Right atrium auricular region (tissue), 2 donors: ENCODE results near the gene PCDHGB3. TPM values are rescaled to one million over a fixed set of nuclear protein-coding genes. Genes with fewer than 3 reads are reported as not detected.

Experiments
- DNase-seq: peaks from one replicate; pipeline ENCODE4 v3.0.0-alpha.2; 2019; ENCODE audit warnings: low spot score
- H3K27ac ChIP-seq, 2 donors: fragments of 200-600 bp; sonication (generic); 1 replicate in 1 of 2; 2 replicates in 1 of 2; pipeline ENCODE4 v1.5.1; 2016 to 2019
- H3K27me3 ChIP-seq, 2 donors: fragments of 200-600 bp; sonication (generic); one replicate each; pipeline versions ENCODE4 v1.5.1 to v1.6.0; 2017 to 2019
- H3K36me3 ChIP-seq: fragments of 200-600 bp; sonication (generic); one replicate; pipeline ENCODE4 v1.5.1; 2016
- H3K4me1 ChIP-seq, 2 donors: fragments of 200-600 bp; sonication (generic); one replicate each; pipeline versions ENCODE4 v1.5.1 to v1.6.0; 2017 to 2019
- H3K4me3 ChIP-seq, 2 donors: fragments of 200-600 bp; sonication (generic); 1 replicate in 1 of 2; 2 replicates in 1 of 2; pipeline ENCODE4 v1.5.1; 2017 to 2019; ENCODE audit warnings: mild to moderate bottlenecking in 1 of 2, moderate library complexity in 1 of 2
- H3K9me3 ChIP-seq, 2 donors: fragments of 200-600 bp; sonication (generic); one replicate each; pipeline ENCODE4 v1.5.1; 2019
- CTCF ChIP-seq, 2 donors: fragments of 200-600 bp; sonication (generic); IDR thresholded peaks; one replicate each; pipeline ENCODE4 v1.5.1; 2019; ENCODE audit warnings: antibody characterized with exemption in 2 of 2
- total RNA-seq, 2 donors: library from RNA; depleted of rRNA; stranded (reverse); fragments of >200 nt; gene quantifications; one replicate each; pipeline ENCODE4 v1.1.0, GENCODE V29; 2016

PCDHGB3 gene
- total RNA-seq, 2 donors from 2014 or later, result 5.4 to 7.2 TPM

GRCh38 chr5:141356133-141356532 lies 13.9 kb upstream of the PCDHGB3 start:
- DNase-seq, result no peak
- H3K4me1 ChIP-seq, result no peaks in the 10 kb centered on the region
- TF ChIP-seq CTCF (IDR thresholded peaks at IDR 0.05), result no peak
- no peaks in the 10 kb centered on the region for H3K27me3 ChIP-seq
- H3K4me3 ChIP-seq, result no peak overlapping the region
- H3K36me3 ChIP-seq, result no peaks in the 10 kb centered on the region
- no peak overlapping the region for H3K27ac ChIP-seq
- H3K9me3 ChIP-seq, result peaks cover under 1 to 97% of the 10 kb centered on the region in 2 donors

GRCh38 chr5:141356950-141357349 lies 13.1 kb upstream of the PCDHGB3 start:
- Histone ChIP-seq H3K27ac (no peak overlapping the region), H3K9me3 (peaks cover 5 to 97% of the 10 kb centered on the region in 2 donors), H3K36me3 (no peaks in the 10 kb centered on the region), H3K27me3 (no peaks in the 10 kb centered on the region), H3K4me3 (no peak overlapping the region), H3K4me1 (no peaks in the 10 kb centered on the region)
- TF ChIP-seq CTCF (IDR thresholded peaks at IDR 0.05), result no peak
- no peak for DNase-seq

GRCh38 chr5:141359790-141360426 lies 10.1 kb upstream of the PCDHGB3 start, which contains the start of gene PCDHGB2:
Gene PCDHGB2 (plus strand): TSS chr5:141359994. CDS start chr5:141360136, 142 bp downstream.
- no peaks in the 10 kb centered on the region for H3K4me1 ChIP-seq
- no peaks in the 10 kb centered on the region for H3K36me3 ChIP-seq
- no peak for DNase-seq
- H3K4me3 ChIP-seq, result peak within 1 kb of the TSS; percentile 25 to 28
- H3K27ac ChIP-seq, result no peak within 1 kb of the TSS
- H3K27me3 ChIP-seq, result no peaks in the 10 kb centered on the region
- H3K9me3 ChIP-seq, result peaks cover 11 to 98% of the 10 kb centered on the region in 2 donors
- peak; percentile 16 to 57 for TF ChIP-seq CTCF (IDR thresholded peaks at IDR 0.05)

- no peak for DNase-seq
- H3K36me3 ChIP-seq, result no peaks in the 10 kb centered on the region
- no peak overlapping the region for H3K4me3 ChIP-seq
- H3K27ac ChIP-seq, result no peak overlapping the region
- H3K9me3 ChIP-seq, result peaks cover 19 to 98% of the 10 kb centered on the region in 2 donors
- H3K4me1 ChIP-seq, result no peaks in the 10 kb centered on the region
- TF ChIP-seq CTCF (IDR thresholded peaks at IDR 0.05), result no peak
- no peaks in the 10 kb centered on the region for H3K27me3 ChIP-seq
Observed at GRCh38 chr5:141360685-141361084, 9.4 kb upstream of the PCDHGB3 start.

- Histone ChIP-seq H3K9me3 (peaks cover 22 to 96% of the 10 kb centered on the region in 2 donors), H3K27me3 (no peaks in the 10 kb centered on the region), H3K27ac (no peak overlapping the region), H3K4me3 (no peak overlapping the region), H3K4me1 (no peaks in the 10 kb centered on the region), H3K36me3 (no peaks in the 10 kb centered on the region)
- no peak for DNase-seq
- TF ChIP-seq CTCF (IDR thresholded peaks at IDR 0.05), result no peak
Observed at GRCh38 chr5:141362719-141363118, 7.3 kb upstream of the PCDHGB3 start.
